A549 treated with GW870086 at 1 μM for 4 hours (cell line): ENCODE data around the gene ITPRIP. TPM values are rescaled to one million over a fixed set of nuclear protein-coding genes. Genes with fewer than 3 reads are reported as not detected.

Source experiments
- total RNA-seq: library from RNA; stranded (reverse); fragments of 200-300 nt; extraction: Qiagen RNA extraction; gene quantifications from 5 replicates; pipeline ENCODE4 v1.2.3, GENCODE V29; 2022; ENCODE audit warnings: low read depth

Gene ITPRIP, protein sequence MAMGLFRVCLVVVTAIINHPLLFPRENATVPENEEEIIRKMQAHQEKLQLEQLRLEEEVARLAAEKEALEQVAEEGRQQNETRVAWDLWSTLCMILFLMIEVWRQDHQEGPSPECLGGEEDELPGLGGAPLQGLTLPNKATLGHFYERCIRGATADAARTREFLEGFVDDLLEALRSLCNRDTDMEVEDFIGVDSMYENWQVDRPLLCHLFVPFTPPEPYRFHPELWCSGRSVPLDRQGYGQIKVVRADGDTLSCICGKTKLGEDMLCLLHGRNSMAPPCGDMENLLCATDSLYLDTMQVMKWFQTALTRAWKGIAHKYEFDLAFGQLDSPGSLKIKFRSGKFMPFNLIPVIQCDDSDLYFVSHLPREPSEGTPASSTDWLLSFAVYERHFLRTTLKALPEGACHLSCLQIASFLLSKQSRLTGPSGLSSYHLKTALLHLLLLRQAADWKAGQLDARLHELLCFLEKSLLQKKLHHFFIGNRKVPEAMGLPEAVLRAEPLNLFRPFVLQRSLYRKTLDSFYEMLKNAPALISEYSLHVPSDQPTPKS
- 69.0 to 88.7 TPM (median 87.4 TPM) in 5 replicates for total RNA-seq

DNA sequence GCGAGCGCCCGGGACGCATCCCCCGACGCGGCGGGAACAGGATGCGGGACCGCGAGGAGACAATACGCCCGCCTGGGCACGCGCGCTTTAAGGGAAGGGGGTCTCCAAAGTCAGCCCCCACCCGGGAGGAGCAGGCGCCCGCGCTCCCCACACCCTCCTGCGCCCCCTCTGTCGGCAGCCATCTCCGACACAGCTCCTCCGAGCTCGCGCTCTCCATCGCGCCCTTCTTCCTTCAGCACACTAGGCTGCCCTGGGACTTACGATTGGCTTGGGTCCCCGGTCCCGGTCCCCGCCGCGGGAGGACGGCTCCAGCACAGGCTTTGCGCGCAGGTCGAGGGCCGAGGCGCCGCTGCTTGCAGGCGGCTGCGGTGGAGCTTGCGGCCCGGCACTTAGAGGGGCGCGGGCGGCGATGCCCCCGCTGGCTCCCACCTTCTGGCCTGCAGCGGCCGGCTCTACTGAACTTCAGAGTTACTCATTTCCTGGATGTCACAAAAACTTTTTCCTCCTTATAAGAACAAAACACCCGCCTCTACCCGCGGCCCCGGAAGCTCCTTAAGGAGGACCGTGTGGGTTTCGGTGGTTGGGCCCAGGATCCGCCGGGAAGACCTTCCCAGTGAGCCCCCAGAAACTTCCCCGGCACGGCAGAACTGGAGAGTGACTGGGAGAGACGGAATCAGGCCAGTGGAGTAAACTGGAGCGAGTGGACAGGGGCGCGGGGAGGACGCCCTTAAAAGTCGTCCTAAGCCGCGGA is at the start of gene ITPRIP:
Gene ITPRIP, minus strand, starts transcription at position 481 of the 751 bp plus-strand sequence. CDS start 22,414 bp downstream, outside the sequence.

DNA sequence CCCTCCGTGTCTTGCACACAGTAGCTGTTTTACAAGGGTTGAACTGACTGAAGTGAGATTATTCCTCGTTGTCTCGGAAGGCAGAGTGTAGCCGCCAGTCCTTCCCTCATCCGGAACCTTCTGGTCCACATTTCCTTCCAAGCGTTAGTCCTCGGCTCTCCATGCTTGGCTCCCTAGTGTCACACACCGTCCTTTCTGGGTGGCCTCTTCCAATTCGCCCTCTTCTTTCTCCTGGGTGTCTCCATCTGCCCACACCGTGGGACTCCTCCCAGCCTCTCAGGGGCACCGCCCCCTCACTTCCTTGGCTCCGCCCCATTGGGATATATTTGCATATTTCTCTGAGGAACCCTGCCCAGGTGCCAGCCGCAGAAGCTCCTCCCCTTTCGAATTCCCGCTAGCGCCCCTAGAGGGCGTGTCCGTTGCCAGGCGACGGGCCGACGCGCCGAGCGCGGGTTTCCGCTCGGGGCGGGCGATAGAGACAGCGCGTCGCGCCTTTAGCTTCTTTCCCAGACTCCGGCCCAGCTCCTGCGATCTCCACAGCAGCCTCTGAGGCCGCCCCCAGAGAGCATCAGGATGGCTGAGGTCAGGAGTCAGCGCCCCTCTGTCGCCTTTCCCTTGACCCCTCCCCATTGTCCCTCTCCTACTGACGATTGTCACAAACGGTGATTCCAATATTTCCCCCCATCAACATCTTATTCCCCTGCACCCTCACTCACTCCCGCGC is 15.2 kb upstream of the ITPRIP start, which contains the start of gene CFAP58:
Gene CFAP58, plus strand, starts transcription at position 509 of the 724 bp plus-strand sequence. Its CDS starts 65 bp downstream, at position 574.

DNA sequence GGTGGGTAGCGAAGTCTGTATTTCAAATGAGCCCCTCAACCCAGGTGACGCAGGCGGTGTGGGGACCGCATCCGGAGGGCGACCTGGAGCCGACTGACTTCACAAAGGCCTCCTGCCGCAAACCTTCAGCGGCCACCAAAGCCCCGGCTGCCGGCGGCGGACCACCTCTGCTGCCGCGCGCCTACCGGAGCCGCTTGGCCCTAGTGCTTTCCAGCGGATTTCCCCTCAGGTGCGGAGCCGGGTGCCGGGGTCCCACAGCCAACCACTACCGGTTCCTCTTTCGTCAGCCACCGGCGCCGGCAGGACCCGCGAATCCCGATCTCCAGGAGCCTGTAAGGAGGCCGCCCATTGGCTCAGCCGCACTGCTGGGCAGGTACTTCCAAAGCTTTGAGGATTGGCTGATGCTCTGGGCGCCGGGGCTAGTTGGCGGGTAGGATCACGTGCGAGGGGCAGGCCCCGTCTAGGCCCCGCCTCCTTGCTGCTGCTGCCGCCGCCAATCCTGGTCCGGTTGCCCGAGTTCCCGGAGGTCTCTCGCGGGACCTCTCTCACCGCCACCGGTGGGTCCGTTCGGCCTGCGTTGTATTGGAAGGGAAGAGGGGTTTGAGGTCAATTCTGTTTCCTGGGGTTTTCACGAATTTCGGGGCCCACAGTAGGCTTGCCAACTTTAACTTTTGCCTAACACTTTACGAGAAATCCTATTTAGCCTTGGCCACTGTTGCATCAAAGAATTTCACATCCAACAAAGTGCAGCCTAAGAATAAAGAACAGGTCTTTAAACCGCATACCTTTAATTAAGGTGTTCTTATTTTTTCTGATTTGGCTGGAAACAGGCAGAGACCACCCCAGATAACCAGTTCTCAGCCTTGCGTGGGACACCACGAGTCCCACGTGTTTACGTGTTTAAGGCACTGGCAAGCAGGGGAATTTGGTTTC is 69.3 kb downstream of the ITPRIP start, which contains the start of gene GSTO2:
Gene GSTO2, plus strand, starts transcription at position 472 of the 933 bp plus-strand sequence. CDS start 5,732 bp downstream, outside the sequence.

Other genes starting within 250 kb of the ITPRIP start
- gene SFR1, start 216.3 kb downstream of the ITPRIP start, total RNA-seq = 14.7 to 20.6 TPM (median 17.4 TPM) in 5 replicates
- gene CFAP43, start 106.1 kb downstream of the ITPRIP start, total RNA-seq = 0.16 to 0.36 TPM (median 0.23 TPM) in 5 replicates
- 290 to 322 TPM (median 303 TPM) in 5 replicates for gene GSTO1, start 83.6 kb downstream of the ITPRIP start, total RNA-seq
- 1.5 to 3.3 TPM (median 1.9 TPM) in 5 replicates for gene GSTO2, start 69.3 kb downstream of the ITPRIP start, total RNA-seq
- 0.10 to 0.34 TPM (median 0.16 TPM) in 5 replicates for gene CFAP58, start 15.4 kb upstream of the ITPRIP start, total RNA-seq